Measurements from ENCODE around the gene ABHD13.

DNA sequence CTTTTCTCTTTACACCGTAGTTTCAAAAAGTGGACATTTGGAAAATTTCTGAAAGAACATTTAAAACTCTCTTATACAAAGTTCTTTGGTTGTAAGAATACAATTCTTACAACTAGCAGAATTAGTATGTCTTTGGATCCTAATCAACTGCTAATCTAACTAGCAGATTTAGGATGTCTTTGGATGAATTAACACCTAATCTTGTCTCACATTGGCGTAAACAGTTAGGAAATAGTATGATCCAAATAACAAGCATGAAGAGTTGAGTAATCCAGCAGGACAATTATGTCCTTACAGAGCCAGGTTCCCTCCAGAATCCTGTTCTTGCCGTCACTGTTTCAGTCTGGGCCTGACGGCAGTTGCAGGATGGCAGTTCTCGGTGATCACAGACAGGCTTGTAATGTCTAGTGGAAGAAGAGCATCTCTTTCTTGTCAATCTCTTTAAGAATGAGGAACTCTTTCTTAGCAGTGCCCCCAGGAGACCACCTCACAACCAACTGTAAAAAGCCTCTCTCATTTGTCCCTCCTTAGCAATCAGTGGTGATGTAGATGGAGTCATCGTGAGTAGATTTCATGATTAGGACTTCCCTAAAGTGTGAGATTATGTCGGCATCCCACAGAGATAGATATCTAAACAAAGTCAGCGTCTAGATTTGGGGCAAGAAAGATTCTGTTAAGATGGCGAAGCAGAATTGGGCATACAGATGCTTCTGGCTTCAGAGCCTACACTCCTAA lies 45.6 kb downstream of the ABHD13 start:
- TF ChIP-seq TAF1 (IDR thresholded peaks at IDR 0.05; ENCODE audit: borderline replicate concordance, insufficient read depth, low read length) (no peak), POLR2AphosphoS5 (IDR thresholded peaks at IDR 0.05; ENCODE audit: low read depth, low read length) (no peak), FOXP2 (optimal IDR thresholded peaks at IDR 0.05; ENCODE audit: borderline replicate concordance, extremely low read depth, extremely low read length, insufficient read depth) (no peak), SIN3A (IDR thresholded peaks at IDR 0.05; ENCODE audit: borderline replicate concordance, insufficient read depth, low read length) (no peak)
- TF ChIP-seq, protein P1, sequence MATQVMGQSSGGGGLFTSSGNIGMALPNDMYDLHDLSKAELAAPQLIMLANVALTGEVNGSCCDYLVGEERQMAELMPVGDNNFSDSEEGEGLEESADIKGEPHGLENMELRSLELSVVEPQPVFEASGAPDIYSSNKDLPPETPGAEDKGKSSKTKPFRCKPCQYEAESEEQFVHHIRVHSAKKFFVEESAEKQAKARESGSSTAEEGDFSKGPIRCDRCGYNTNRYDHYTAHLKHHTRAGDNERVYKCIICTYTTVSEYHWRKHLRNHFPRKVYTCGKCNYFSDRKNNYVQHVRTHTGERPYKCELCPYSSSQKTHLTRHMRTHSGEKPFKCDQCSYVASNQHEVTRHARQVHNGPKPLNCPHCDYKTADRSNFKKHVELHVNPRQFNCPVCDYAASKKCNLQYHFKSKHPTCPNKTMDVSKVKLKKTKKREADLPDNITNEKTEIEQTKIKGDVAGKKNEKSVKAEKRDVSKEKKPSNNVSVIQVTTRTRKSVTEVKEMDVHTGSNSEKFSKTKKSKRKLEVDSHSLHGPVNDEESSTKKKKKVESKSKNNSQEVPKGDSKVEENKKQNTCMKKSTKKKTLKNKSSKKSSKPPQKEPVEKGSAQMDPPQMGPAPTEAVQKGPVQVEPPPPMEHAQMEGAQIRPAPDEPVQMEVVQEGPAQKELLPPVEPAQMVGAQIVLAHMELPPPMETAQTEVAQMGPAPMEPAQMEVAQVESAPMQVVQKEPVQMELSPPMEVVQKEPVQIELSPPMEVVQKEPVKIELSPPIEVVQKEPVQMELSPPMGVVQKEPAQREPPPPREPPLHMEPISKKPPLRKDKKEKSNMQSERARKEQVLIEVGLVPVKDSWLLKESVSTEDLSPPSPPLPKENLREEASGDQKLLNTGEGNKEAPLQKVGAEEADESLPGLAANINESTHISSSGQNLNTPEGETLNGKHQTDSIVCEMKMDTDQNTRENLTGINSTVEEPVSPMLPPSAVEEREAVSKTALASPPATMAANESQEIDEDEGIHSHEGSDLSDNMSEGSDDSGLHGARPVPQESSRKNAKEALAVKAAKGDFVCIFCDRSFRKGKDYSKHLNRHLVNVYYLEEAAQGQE (IDR thresholded peaks at IDR 0.05; ENCODE audit: insufficient read depth in 1 of 2, low read depth in 2 of 2, low read length in 2 of 2), result no peak
